Fibroblast of mammary gland (primary cell): ENCODE measurements around the gene CXCL8.

ENCODE experiments used
- DNase-seq: peaks from one replicate; pipeline ENCODE4 v3.0.0-alpha.2; 2010; ENCODE audit warnings: low read depth
- H3K4me3 ChIP-seq: 2 replicates; pipeline ENCODE4 v1.5.1; 2011; ENCODE audit warnings: low read depth, mild to moderate bottlenecking, low read length, moderate library complexity; ENCODE audit not compliant: control insufficient read depth
- TF ChIP-seq, protein P1 (sequence below): conservative IDR thresholded peaks from 2 replicates; pipeline ENCODE4 v1.5.1; 2011; ENCODE audit warnings: low read depth, low read length, inconsistent platforms; ENCODE audit not compliant: control insufficient read depth, insufficient read depth

CXCL8 gene

DNA sequence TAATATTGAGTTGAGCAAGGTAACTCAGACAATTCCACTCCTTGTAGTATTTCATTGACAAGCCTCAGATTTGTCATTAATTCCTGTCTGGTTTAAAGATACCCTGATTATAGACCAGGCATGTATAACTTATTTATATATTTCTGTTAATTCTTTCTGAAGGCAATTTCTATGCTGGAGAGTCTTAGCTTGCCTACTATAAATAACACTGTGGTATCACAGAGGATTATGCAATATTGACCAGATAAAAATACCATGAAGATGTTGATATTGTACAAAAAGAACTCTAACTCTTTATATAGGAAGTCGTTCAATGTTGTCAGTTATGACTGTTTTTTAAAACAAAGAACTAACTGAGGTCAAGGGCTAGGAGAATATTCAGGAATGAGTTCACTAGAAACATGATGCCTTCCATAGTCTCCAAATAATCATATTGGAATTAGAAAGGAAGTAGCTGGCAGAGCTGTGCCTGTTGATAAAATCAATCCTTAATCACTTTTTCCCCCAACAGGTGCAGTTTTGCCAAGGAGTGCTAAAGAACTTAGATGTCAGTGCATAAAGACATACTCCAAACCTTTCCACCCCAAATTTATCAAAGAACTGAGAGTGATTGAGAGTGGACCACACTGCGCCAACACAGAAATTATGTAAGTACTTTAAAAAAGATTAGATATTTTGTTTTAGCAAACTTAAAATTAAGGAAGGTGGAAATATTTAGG, 821 bp downstream of the CXCL8 start:
- H3K4me3 ChIP-seq = no peak overlapping the region
- TF ChIP-seq, protein P1, sequence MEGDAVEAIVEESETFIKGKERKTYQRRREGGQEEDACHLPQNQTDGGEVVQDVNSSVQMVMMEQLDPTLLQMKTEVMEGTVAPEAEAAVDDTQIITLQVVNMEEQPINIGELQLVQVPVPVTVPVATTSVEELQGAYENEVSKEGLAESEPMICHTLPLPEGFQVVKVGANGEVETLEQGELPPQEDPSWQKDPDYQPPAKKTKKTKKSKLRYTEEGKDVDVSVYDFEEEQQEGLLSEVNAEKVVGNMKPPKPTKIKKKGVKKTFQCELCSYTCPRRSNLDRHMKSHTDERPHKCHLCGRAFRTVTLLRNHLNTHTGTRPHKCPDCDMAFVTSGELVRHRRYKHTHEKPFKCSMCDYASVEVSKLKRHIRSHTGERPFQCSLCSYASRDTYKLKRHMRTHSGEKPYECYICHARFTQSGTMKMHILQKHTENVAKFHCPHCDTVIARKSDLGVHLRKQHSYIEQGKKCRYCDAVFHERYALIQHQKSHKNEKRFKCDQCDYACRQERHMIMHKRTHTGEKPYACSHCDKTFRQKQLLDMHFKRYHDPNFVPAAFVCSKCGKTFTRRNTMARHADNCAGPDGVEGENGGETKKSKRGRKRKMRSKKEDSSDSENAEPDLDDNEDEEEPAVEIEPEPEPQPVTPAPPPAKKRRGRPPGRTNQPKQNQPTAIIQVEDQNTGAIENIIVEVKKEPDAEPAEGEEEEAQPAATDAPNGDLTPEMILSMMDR = no peak
- DNase-seq = peak; percentile 9

DNA sequence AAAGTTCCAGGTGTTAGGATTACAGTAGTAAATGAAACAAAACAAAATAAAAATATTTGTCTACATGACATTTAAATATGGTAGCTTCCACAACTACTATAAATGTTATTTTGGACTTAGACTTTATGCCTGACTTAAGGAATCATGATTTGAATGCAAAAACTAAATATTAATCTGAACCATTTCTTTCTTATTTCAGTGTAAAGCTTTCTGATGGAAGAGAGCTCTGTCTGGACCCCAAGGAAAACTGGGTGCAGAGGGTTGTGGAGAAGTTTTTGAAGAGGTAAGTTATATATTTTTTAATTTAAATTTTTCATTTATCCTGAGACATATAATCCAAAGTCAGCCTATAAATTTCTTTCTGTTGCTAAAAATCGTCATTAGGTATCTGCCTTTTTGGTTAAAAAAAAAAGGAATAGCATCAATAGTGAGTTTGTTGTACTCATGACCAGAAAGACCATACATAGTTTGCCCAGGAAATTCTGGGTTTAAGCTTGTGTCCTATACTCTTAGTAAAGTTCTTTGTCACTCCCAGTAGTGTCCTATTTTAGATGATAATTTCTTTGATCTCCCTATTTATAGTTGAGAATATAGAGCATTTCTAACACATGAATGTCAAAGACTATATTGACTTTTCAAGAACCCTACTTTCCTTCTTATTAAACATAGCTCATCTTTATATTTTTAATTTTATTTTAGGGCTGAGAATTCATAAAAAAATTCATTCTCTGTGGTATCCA, 1.6 kb downstream of the CXCL8 start:
- DNase-seq = no peak
- TF ChIP-seq, protein P1 = no peak
- no peak overlapping the region for H3K4me3 ChIP-seq

DNA sequence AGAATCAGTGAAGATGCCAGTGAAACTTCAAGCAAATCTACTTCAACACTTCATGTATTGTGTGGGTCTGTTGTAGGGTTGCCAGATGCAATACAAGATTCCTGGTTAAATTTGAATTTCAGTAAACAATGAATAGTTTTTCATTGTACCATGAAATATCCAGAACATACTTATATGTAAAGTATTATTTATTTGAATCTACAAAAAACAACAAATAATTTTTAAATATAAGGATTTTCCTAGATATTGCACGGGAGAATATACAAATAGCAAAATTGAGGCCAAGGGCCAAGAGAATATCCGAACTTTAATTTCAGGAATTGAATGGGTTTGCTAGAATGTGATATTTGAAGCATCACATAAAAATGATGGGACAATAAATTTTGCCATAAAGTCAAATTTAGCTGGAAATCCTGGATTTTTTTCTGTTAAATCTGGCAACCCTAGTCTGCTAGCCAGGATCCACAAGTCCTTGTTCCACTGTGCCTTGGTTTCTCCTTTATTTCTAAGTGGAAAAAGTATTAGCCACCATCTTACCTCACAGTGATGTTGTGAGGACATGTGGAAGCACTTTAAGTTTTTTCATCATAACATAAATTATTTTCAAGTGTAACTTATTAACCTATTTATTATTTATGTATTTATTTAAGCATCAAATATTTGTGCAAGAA, 2.3 kb downstream of the CXCL8 start:
- no peak for DNase-seq
- TF ChIP-seq, protein P1 = no peak
- H3K4me3 ChIP-seq = no peak overlapping the region

DNA sequence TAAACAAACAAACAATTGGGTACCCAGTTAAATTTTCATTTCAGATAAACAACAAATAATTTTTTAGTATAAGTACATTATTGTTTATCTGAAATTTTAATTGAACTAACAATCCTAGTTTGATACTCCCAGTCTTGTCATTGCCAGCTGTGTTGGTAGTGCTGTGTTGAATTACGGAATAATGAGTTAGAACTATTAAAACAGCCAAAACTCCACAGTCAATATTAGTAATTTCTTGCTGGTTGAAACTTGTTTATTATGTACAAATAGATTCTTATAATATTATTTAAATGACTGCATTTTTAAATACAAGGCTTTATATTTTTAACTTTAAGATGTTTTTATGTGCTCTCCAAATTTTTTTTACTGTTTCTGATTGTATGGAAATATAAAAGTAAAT, 2.9 kb downstream of the CXCL8 start:
- TF ChIP-seq, protein P1 = no peak
- DNase-seq = no peak
- no peak overlapping the region for H3K4me3 ChIP-seq

DNA sequence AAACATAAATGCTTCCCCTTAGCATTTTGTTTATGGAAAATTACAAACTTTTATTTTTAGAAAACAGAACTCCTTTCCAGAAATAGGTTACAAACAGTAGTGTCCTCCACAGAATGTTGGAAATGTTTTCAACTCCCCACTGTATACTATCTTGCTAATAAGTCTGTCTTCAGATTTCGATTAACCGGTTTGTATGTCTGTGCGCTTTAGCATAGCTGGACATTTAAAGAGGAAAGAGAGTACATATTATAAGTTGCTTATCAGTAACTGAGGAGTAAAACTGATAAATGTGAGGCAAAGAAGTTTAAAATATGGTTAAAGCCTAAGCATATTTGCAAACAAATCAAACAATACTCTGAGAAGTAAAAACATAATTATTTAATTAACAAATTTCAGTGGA, 3.4 kb downstream of the CXCL8 start:
- H3K4me3 ChIP-seq = no peak overlapping the region
- TF ChIP-seq, protein P1 = no peak
- DNase-seq = no peak

DNA sequence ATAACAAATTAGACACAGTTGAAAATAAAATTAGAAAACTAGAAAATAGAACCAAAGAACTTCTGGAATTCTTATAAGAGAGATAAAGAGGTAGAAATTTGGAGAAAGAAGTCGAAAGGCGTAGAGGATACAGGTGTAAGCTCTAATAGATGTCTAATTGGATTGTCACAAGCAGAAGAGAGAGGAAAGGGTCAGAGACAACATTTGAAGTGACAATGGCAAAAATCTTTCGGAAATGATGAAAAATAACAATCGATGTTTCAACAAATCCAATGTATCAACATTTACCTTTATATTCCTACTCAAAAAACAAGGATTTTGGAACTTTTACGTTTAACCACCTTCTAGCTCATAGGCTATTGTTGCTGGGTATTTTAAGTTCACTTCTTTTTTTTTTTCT, 3.8 kb downstream of the CXCL8 start:
- no peak overlapping the region for H3K4me3 ChIP-seq
- DNase-seq = no peak
- TF ChIP-seq, protein P1 = no peak
